Mesendoderm (in vitro differentiated cells): ENCODE measurements around the gene MAP1A.
"Not testable (repeated sequence)": the region's sequence is repeated elsewhere in the genome, so short reads cannot be mapped to it uniquely, and the experiment has no call there.

Source experiments
- DNase-seq: peaks from one replicate; pipeline ENCODE4 v3.0.0; 2013
- H2AK5ac ChIP-seq: 2 replicates; pipeline ENCODE4 v1.6.1; 2013; ENCODE audit warnings: low read length, inconsistent platforms
- H2BK120ac ChIP-seq: 2 replicates; pipeline ENCODE4 v1.6.1; 2013; ENCODE audit warnings: low read depth, mild to moderate bottlenecking, low read length, moderate library complexity, mixed read lengths
- H2BK15ac ChIP-seq: replicated peaks from 2 replicates; pipeline ENCODE4 v1.6.1; 2013; ENCODE audit warnings: low read depth, mild to moderate bottlenecking, moderate library complexity
- H2BK5ac ChIP-seq: 2 replicates; pipeline ENCODE4 v1.6.1; 2013; ENCODE audit warnings: low read length, inconsistent platforms
- H3K18ac ChIP-seq: 2 replicates; pipeline ENCODE4 v1.6.1; 2013; ENCODE audit warnings: mild to moderate bottlenecking, low read length, mixed read lengths
- H3K23ac ChIP-seq: one replicate; pipeline ENCODE4 v1.6.1; 2013; ENCODE audit warnings: low read length
- H3K27ac ChIP-seq: 2 replicates; pipeline ENCODE4 v1.5.1; 2013; ENCODE audit warnings: low read depth, mild to moderate bottlenecking, inconsistent platforms, low read length, moderate library complexity
- H3K27me3 ChIP-seq: 2 replicates; pipeline ENCODE4 v1.6.1; 2013; ENCODE audit warnings: low read length, control low read depth, mild to moderate bottlenecking, inconsistent platforms; ENCODE audit not compliant: insufficient read depth, poor library complexity
- H3K36me3 ChIP-seq: 2 replicates; pipeline ENCODE4 v1.6.1; 2013; ENCODE audit warnings: low read length, inconsistent platforms; ENCODE audit not compliant: control insufficient read depth, insufficient read depth
- H3K4ac ChIP-seq: one replicate; pipeline ENCODE4 v1.6.1; 2013; ENCODE audit warnings: low read depth, mild to moderate bottlenecking, low read length, moderate library complexity
- H3K4me1 ChIP-seq: 2 replicates; pipeline ENCODE4 v1.6.1; 2013; ENCODE audit warnings: low read depth, low read length, inconsistent platforms; ENCODE audit not compliant: control insufficient read depth
- H3K4me2 ChIP-seq: 2 replicates; pipeline ENCODE4 v1.6.1; 2013; ENCODE audit warnings: low read length
- H3K4me3 ChIP-seq: 2 replicates; pipeline ENCODE4 v1.5.1; 2013; ENCODE audit warnings: mild to moderate bottlenecking, low read length
- H3K56ac ChIP-seq: one replicate; pipeline ENCODE4 v1.6.1; 2013; ENCODE audit warnings: low read length
- H3K79me1 ChIP-seq: 2 replicates; pipeline ENCODE4 v1.6.1; 2013; ENCODE audit warnings: low read length, inconsistent platforms
- H3K79me2 ChIP-seq: 2 replicates; pipeline ENCODE4 v1.6.1; 2013; ENCODE audit warnings: mild to moderate bottlenecking, low read length; ENCODE audit not compliant: control insufficient read depth, insufficient read depth
- H3K9ac ChIP-seq: 2 replicates; pipeline ENCODE4 v1.6.1; 2013; ENCODE audit warnings: low read length, inconsistent platforms
- H4K5ac ChIP-seq: one replicate; pipeline ENCODE4 v1.6.1; 2013; ENCODE audit warnings: low read length
- H4K8ac ChIP-seq: one replicate; pipeline ENCODE4 v1.6.1; 2013; ENCODE audit warnings: low read depth, mild to moderate bottlenecking, control low read depth, low read length, moderate library complexity
- WGBS: extraction: QIAGEN DNeasy Blood & Tissue Kit; methylation state at CpG from one replicate; pipeline ENCODE4 v1.1.7; 2013; ENCODE audit warnings: low lambda C conversion rate, missing lambda C conversion rate; ENCODE audit not compliant: insufficient coverage; ENCODE audit errors: extremely low coverage; 5-methylcytosine and 5-hydroxymethylcytosine counted together

The MAP1A gene

GRCh38 chr15:43574607-43575006, 57.2 kb downstream of the MAP1A start:
- not testable (repeated sequence) for H3K18ac ChIP-seq, H3K4me2 ChIP-seq, H3K27me3 ChIP-seq, H3K56ac ChIP-seq, H3K4me1 ChIP-seq, H4K5ac ChIP-seq, H3K4me3 ChIP-seq, H3K36me3 ChIP-seq, H3K4ac ChIP-seq, H2AK5ac ChIP-seq, H4K8ac ChIP-seq, H3K79me1 ChIP-seq, H3K79me2 ChIP-seq, H2BK120ac ChIP-seq, H3K27ac ChIP-seq, H2BK15ac ChIP-seq, H3K23ac ChIP-seq, H3K9ac ChIP-seq, DNase-seq, H2BK5ac ChIP-seq
- WGBS, result no CpG with 5 or more reads among the region's 1 CpG
